Lower leg skin (tissue), 3 donors: ENCODE results near the gene SLC29A1.

ENCODE experiments used
- CTCF ChIP-seq, 3 donors: fragments of 450-650 bp; IDR thresholded peaks; one replicate each; pipeline ENCODE4 v1.5.1; 2016; ENCODE audit warnings: antibody characterized with exemption in 3 of 3, mild to moderate bottlenecking in 3 of 3, moderate library complexity in 2 of 3
- POLR2A ChIP-seq, 2 donors: fragments of 450-650 bp; IDR thresholded peaks; one replicate each; pipeline ENCODE4 v1.6.1; 2016 to 2017; ENCODE audit warnings: antibody characterized with exemption in 2 of 2, mild to moderate bottlenecking in 1 of 2, moderate library complexity in 1 of 2

DNA sequence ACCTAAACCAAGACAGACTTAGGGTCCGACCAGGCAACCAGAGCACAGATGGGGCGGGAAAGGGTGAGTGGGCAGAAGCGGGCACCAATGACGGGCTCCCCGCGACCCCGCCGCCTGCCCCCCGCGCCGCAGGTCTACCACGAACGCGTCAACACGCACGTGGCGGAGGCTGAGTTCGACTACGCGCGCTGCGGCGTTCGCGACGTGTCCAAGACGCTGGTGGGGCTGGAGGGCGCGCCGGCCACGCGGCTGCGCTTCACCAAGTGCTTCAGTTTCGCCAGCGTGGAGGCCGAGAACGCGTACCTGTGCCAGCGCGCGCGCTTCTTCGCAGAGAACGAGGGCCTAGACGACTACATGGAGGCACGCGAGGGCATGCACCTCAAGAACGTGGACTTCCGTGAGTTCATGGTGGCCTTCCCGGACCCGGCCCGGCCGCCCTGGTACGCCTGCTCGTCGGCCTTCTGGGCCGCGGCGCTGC, 51.9 kb downstream of the SLC29A1 start:
- TF ChIP-seq CTCF (IDR thresholded peaks at IDR 0.05) (no peak), POLR2A (IDR thresholded peaks at IDR 0.05) (no peak)
